GM19438 (cell line): ENCODE data around the gene NPTN.
"Not testable (repeated sequence)": the region's sequence is repeated elsewhere in the genome, so short reads cannot be mapped to it uniquely, and the experiment has no call there.

Experiments used
- ATAC-seq: cut with Tn5 transposase; IDR thresholded peaks from one replicate; pipeline ENCODE4 v1.9.1; 2021; ENCODE audit warnings: low read depth; ENCODE audit not compliant: unreplicated experiment

The NPTN gene

DNA sequence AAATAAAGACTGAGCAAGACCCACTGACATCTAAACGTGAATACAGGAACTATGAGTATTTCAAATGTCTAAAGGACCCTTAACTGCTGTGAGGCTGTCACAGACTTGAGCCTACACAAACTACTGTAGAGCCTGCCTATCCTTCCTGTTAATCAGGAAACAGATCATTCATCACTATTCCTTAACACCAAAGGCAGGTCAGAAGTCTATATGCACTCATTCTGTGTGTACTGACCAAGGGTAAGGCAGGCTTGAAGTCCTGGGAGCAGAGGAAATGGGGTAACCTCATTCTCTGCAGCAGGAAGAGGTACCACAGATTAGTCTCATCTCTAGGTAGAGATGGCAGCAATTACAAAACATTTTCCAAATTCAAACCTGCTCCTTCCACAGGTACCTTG, 30.7 kb downstream of the NPTN start:
- ATAC-seq, result no peak

DNA sequence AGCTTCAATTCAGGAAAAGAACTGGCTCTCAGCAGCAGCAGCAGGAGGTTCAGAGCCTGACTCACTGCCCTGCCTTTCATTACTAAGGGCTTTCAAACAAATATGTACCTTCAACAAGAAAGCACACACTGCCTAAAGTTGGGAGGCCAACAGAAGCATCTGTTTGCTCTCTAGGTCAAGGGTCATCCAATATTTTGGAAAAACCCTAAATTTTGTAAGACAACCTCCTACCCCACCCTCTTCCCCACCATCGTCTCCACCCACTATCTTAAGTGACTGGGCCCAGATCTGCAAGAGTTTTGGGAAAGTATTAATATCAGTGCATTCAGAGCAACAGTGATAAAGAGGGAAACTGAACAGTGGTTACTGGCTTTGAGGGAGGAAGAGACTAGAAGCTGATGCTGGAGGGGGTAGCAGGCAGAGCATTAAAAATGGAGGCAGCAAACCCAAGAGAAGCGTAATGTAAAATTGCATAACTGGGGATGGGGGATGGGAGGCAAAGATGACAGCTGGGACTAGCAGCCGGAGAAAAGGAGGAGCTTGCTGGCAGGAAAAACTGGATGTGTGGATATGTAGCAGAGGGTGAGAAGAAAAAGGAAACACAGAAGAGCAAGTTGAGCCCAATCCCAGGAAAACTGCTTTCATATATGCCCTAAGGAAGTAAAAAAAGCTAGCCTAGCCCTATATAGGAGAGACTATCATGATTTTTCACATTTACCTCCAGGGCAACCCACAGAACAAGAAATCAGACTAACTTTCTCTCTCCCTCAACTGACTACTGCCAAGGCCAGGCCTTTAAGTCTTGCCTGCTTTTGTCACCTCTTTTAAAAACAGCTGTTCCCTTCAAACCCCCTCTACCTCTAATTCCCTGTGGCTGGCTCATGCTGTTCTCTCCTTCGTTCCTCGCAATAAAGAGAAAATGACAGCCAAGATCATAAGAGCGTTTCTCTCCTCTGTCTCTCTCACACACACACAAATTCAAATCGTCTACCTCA, 31.4 kb downstream of the NPTN start:
- no peak for ATAC-seq

DNA sequence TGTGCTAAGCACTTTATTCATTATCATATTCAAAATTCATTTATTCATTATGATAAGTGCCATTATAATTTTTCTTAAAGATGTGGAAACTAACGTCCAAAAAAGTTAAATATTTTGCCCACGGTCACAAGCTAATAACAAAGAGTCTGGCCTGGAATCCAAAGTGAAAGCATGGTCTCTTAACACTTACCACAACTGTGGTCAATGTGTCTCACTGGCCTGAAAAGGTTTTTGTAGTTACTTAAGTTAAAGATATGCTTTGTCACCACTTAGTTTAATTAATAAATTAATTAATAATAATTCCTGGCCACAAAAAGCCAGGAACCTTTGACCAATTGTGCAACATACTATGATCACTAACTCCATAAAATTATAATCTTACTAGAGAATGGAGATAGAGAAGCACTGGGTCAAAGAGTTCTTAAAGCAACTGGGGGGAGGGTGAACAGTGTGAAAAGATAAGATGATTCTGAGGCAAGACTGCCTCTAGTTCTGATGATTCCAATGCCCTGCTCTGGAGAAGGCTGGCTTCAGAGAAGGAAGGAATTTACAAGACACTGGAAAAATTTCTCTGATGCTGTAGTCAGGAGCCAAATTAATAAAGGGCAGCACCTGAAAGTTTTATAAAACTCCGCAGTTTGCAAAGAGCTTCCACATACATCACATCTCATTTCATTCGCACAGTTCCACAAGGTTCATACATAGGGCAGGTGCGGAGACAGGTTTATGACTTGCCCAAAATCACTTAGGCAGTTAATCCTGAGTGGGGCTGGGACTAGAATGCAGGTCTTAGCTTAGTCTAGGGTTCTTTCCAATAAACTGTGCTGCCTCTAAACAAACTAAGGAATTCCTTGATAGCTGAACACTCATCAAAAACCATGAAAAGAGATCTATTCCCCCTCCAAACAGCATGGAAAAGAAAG, 32.5 kb downstream of the NPTN start:
- ATAC-seq, result no peak

DNA sequence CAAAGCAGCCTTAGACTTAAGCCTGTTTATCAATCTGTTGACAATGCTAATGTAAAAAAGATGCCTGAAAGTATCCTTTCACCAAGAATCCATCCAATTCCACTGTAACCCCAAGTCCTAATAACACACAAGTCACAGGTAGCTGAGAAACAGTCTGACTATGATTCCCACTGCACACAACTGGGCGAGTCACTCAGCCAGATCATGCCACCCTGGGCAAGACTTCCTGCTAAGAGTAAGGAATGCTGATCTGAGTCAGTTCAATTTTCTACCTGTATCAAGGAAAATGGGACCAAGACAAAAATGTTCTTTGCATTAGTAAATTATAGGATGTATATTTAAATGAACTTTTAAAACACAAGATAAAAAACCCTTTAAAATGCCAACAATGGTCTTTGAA, 33.3 kb downstream of the NPTN start:
- no peak for ATAC-seq

DNA sequence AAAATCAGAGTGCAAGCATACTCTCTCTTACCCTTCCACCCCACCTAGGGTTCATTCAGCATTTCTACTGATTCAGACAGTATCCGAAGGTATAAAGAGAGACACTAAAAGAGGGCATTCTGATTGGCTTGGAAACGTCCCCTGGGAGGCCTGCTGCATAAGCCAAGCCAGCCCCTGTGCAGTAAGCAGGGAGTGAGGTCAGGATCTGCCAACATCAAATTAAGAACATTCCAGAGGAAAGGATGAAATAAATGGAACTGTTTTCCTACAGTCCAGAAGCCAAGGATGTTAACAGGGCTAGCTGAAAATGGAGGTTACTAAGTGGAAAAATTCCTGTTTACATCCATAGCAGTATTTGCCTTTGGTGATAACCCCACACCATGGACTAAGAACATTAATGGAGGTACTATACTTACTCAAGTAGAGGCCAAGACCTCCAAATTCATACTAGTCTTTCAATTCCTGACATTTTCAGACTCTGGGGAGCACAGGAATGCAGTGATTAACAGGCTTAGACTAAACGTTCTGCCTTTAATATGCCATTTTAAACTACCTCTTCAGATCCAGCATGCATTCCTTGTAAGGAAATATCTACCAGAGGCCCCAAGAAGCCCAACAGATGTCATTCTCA, 34.5 kb downstream of the NPTN start:
- no peak for ATAC-seq

DNA sequence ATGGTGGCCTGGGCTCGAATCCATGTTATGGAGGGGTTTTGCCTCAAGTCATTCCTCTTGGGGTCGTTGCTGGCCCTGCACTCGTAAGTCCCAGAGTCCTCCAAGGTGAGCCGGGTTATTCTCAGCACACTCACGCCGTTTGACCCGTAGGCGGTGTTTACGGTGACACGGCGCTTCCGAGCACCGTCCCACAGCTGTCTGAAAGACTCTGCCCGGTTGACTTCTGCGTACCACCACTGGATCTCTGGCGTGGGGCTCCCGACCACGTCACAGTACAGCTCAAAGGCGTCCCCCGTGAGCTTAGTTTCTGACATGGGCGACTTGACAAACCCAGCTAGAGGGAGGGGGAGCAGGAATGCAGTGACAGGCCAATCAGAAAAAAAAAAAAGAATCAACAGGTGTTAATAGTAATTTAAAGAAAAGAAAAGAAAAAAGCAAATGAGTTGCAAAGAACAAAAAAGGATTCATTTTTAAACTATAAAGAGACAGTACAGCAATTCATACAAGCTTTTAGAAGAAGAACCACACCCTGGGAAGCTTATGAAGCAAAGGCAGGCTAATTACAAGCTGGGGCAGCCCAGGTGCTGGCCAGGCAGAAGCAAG, 36.1 kb downstream of the NPTN start:
- ATAC-seq, result no peak

DNA sequence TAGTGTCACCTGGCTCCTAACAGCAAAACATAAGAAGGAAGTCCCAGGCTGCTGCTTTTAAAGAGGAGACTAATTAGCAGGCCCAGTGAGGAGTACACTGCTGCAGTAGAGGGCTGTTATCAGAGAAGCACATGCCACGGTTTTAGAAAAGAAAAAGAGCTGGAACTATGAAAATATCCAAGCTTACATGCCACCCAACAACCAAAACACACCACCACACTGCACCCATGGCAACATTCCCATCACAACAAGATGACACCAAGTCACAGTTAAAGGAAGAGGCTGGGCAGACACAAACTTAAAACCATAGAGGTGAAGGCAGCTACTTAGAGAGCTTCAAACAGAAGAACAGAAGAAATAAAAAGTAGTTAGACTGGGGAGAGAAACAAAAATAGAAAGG, 37.0 kb downstream of the NPTN start:
- ATAC-seq, result no peak

DNA sequence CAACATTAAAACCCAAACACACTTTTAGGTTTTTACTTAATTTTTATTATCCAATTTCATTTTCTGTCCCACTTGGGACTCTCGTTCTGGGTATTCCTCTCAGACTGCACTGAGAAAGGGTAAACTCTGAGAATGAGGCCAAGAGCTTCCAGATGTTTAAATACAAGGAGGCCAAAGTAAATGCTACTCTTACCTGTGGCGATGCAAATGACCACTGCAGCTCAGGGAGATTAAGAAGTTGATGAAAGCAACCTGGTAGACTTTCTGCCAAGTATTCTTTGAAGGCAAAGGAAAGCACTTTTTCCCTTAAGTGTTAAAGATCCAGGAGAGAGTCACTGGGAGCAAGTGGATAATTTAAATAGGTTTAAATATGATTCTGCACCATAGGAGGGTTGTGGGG, 39.1 kb downstream of the NPTN start:
- ATAC-seq, result no peak

DNA sequence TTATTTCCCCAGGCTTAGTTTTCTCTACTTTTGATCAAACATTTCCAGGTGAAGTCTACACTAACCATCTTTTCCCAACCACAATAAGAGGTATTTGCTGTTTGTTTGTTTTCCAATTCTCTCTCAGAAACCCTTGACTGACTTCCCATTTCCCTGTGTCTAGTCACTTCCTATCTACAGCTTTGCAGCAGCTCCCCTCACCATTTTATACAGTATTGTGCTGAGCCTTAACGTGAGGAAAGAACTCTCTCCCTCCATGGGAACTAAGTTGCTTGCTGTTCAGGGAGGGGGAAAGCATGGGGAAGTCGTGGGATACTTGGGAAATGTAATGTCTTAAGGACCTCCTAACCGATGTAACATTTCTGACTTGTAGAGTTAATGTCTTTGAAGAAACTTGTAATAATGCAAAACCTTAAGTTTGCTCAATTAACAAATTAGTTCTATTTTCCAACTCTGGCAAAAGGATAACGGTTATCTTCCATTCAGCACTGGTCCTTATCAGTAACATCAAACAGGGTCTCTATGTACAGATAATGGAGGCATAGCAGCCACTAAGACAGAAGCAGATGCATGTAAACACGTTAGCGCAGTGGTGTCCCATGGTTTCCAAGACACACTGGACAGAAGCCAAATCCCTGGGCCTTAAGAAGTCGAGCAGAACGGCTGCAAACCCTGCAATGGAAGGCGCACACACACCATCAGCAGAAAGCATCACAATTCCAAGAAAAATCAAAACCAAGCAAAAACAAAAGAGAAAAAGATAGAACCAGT, 39.7 kb downstream of the NPTN start:
- ATAC-seq, result no peak

DNA sequence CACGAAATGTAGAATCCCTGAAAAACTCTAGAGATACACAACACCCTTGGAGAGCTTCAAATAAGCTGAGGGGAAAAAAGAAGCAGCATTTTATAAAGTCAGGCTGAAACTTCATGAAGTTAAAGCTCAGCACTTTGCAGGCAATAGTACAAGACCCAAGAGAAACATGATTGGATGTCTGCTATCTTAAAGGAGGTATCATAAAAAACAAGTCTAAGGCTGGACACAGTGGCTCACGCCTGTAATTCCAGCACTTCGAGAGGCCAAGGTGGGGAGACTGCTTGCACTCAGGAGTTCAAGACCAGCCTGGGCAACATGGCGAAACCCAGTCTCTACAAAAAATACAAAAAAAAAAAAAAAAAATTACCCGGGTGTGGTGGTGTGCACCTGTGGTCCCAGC, 42.9 kb downstream of the NPTN start:
- no peak for ATAC-seq

DNA sequence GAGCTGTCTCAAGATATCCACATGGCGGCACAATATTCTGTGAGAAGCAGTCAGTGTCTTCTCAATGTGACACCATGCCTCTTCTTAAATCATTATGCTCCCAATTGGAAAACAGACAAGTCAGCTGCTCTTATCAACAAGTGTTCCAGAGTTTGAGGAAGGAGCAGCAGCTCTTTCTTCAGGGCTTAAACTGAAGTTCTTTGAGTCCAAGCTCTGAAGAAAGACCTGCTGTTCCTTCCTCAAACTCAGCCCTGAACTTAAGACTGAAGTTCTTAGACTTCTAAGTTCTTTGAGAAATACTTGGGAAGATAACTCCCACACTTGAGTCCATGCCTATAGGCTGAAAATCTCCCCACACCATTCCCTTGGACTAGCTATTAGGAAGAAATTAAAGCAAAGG, 43.4 kb downstream of the NPTN start:
- no peak for ATAC-seq

DNA sequence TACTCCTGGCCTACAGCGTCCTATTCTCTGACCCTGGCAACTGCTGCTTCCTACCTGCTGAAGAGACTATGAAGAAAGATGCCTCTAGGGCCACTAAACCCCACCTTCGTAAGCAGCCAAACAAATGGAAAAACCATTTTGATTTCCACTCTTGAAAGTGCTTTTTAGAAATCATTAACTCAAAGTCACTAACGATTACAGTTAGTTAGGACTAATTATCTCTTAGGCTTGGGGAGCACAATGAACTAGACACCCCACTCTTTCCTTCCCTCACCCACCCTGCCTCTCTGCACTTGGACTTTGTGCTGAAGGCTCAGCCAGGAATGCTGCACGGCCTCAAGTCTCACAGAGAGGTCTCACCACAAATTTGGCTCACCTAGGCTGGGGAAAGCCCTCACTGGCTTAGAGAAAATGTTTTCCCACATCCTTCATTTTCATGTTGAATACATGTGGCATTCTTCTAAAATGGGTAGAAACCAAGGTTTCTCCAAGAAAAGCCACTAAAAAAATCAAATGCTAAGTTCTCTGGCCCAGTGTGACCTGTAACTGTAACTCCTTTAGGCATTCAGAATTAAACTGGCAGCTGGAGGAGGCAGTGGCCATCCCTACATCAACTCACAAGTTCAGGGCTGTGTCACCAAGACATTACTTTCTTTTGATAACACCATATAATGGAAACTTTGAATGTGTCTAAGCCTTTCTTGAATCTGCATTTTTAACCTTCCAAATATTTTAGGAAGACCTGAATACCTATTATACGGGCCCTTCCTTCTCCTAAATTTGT, 47.1 kb downstream of the NPTN start:
- no peak for ATAC-seq

DNA sequence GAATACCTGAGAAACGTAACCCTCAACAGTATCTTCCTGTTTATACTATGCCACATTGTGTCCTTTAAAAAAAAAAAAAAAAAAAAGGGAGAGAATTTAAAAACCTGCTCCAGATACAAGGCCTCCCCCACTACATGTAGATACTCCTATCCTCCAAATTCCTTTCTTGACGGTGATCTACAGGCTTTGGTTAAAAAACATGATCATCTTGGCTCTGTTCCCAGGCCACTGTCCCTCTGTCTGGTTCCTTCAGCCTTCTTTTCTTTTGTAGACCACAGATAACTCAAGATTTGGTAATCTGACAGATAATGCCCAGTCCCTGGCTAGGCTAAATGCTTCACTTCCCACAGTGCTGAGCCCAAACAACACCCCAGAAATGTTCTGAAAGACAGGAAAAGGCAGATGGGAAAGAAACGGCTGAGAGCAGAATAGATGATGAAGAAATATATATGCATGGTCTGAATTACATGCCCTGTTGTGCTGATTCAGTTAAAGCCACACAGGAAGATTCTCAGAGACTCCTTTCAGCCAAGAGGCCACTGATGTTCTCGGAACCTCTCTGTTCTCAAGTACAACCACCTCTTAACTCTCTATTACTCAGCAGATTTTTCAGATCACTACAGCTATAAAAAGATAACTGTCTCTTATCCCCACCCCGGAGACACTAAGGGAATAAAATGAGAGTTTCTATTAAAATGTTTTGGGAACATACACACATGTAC, 48.3 kb downstream of the NPTN start:
- ATAC-seq, result no peak

DNA sequence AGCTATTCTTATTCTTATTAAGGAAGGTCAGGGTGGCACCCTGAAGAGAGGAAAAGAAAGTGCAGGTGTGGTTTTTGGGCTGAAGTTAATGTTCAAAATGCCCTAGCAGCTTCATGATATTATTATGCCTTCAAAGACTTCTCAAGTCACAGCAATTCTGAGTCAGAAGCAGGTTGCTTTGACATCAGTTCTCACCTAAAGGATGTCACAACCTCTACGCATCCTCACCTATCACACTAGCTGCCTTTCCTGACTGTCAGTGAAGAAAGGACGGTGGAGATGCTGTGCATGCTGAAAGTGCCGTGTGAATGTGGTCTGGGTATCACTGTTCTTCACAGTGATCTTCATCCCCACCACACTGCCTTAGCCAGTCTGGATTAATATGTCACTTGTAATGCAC, 49.6 kb downstream of the NPTN start:
- ATAC-seq, result no peak

DNA sequence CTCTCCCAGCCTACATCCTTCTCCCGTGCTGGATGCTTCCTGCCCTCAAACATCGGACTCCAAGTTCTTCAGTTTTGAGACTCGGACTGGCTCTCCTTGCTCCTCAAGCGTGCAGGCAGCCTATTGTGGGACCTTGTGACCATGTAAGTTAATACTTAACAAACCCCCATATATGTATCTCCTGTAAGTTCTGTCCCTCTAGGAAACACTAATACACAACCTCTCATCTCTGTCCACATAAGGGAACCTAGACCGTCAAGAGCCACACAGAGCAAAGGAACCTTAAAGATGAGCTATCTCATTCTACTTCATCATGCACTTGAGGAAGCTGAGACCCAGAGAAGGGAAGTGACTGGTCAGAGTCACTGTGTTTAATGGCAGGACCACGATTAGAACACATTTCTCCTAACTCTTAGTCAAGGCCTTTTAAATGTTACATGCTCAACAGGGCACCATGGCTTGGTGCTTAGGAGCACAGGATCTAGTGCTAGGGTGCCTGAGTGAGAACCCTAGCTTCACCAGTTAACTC, 50.3 kb downstream of the NPTN start:
- ATAC-seq, result no peak

DNA sequence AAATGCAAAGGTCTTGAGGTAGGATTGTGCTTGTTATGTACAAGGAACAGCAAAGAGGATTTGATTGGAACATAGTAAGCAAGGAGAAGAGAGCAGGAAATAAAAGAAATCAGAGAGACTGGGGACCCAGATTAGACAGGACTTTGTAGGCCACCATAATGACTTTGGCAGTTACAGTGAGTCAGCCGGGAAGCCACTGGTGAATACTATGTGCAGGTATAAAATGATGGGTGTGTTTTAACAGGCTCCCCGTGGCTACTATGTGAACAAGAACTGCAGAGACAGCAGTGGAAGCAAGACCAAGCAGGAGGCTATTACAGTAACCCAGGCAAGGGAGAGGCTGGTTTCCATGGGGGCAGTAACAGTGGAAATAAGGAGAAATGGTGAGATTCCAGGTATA, 55.2 kb downstream of the NPTN start:
- ATAC-seq, result no peak

DNA sequence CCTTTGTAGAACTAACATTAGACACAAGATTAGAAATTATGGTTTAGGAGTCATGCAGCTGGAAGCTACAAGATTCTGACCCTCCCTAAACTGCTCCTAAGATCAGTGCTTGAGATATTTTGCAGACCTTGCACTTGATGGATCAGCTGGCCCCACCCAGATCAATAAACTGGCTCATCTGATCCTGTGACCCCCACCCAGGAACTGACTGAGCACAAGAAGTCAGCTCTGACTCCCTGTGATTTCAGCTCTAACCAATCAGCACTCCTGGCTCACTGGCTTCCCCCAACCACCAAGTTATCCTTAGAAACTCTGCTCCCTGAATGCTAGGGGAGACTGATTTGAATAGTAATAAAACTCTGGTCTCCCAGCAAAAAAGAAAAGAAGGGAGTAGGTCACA, 55.6 kb downstream of the NPTN start:
- not testable (repeated sequence) for ATAC-seq

DNA sequence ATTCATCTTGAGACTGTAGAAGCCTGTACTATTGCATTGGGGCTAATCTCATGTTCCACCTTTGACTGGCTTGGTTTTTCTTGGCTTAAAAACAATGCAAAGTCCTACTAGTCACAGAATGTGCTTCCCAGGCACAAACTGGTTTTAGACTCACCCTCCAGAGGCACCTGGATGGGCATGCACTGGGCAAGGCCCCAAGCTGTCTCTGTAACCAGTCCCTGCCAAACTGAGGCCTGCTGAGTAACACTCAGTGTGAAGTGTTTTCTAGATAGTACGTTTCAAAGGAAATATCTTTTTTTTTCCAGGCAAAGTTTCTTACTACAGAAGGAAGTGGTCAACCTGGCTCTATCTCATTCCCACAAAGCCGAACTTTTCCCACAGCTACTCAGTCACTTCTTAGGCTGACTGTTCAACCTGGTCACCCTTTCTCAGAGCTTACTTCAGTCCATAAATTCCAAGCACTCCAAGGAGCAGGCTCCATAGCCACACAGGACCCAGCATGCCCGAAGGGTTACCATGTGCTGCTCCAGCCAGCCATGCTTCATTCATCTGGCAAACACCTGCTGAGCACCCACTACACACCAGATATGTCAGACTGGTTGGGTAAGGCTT, 57.4 kb downstream of the NPTN start:
- no peak for ATAC-seq
